GM19395 (cell line): ENCODE results near the gene ENTPD2.
"Not testable (repeated sequence)": the region's sequence is repeated elsewhere in the genome, so short reads cannot be mapped to it uniquely, and the experiment has no call there.

Source experiments
- ATAC-seq: cut with Tn5 transposase; IDR thresholded peaks from one replicate; pipeline ENCODE4 v1.9.1; 2021; ENCODE audit warnings: mild to moderate bottlenecking, moderate library complexity; ENCODE audit not compliant: unreplicated experiment

The ENTPD2 gene

GRCh38 chr9:137006116-137007003 lies 47.5 kb downstream of the ENTPD2 start:
- no peak for ATAC-seq

- not testable (repeated sequence) for ATAC-seq
Measured at GRCh38 chr9:137004285-137004684, 49.6 kb downstream of the ENTPD2 start.

DNA sequence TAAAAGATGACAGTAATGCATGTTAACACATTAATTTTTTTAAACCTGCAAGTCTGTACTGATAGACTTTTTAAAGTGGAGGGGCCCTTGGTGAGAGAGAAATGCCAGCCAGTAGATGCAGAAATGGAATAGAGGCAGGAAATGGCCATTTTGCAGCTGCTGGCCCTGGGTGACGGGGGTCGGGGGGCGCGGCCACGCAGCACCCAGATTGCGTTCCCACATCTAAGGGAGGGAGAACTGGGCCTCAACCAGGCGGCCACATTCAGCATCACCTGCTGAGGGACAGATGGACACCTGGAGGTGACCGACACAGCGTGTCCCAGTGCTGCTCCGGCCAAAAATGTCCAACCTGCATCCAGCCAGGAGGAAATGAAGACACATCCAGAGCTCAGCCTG lies 51.2 kb downstream of the ENTPD2 start:
- ATAC-seq: no peak

DNA sequence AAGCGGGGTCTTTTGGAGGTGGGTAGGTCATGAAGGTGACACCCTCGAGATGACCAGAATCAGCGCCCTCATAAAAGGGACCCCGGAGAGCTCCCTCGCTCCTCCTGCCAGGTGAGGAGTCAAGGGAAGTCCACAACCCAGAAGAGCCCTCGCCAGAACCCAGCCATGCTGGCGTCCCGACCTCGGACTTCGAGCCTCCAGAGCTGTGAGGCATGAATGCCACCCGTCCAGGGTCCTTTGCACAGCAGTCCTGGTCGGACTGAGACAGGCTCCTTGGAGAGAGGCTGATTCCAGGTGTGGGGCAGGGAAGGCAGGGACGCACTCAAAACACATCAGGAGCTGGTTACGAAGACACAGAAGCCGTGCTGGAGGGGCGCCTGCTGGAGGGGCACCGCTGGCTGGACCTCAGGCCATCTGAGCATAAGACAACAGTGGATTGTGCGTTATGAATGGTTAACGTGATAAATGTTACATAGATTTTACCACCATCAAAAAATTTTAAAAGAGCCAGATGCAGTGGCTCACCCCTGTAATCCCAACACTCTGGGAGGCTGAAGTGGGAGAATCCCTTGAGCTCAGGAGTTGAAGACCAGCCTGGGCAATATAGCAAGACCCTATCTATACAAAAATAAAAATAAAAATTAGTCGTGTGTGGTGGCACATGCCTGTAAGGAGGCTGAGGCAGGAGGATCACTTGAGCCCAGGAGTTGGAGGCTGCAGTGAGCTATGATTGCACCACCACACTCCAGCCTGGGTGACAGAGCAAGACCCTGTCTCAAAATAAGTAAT lies 51.8 kb downstream of the ENTPD2 start:
- no peak for ATAC-seq

- ATAC-seq: peak; percentile 80
Measured at GRCh38 chr9:137000177-137000930, 53.5 kb downstream of the ENTPD2 start.
